T follicular helper cell (primary cell): ENCODE data around the gene RNF128.
"Not testable (repeated sequence)": the region's sequence is repeated elsewhere in the genome, so short reads cannot be mapped to it uniquely, and the experiment has no call there.

Experiments used
- DNase-seq: peaks from one replicate; pipeline ENCODE4 v3.0.0-alpha.2; 2020; ENCODE audit warnings: low read depth

Gene RNF128

DNA sequence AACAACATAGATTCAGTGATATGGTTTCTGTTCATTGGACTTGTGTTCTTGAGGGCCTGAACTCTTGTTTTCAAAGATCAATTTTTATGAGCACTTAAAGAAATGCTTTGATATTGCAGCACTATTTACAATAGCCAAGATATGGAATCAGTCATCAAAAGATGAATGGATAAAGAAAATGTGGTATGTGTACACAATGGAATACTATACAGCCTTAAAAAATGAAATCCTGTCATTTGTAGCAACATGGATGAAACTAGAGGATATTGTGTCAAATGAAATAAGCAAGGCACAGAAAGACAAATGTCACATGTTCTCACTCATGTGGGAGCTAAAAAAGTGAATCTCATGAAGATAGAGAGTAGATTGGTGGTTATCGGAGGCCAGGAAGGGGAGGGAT, 21.9 kb downstream of the RNF128 start:
- DNase-seq, result no peak

DNA sequence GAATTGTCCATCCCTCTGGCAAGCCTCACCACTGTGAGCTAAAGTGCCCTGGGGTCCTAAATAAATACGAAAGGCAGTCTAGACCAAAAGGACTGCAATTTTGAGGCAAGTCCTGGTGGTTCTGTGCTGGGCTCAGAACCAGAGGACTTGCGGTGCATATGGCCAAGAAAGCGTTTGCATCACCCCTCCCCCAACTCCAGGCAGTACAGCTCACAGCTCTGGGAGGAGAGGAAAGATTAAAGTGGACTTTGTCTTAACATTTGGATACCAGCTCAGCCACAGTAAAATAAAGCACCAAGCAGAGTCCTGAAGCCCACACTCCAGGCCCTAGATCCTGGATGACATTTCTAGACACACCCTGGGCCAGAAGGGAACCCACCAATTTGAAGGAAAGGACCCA, 24.9 kb downstream of the RNF128 start:
- DNase-seq, result no peak

DNA sequence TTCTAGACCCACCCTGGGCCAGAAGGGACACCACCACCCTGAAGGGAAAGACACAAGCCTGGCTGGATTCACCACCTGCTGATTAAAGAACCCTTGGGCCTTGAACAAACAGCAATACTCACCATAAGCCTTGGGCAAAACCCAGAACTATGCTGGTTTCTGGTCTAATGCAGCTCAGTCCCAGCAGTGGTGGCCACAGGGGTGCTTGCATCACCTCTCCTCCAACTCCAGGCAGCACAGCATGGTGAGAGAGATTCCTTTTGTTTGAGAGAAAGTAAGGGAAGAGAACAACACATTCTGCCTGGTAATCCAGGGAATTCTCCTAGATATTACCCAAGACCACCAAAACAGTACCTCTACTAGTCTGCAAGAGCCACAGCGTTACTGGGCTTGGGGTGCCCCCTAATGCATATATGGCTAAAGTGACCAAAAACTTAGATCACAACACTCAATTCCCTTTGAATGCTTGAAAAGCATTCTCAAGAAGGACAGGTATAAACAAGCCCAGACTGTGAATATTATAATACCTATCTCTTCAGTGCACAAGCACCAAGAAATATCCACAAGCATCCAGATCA, 25.7 kb downstream of the RNF128 start:
- no peak for DNase-seq

DNA sequence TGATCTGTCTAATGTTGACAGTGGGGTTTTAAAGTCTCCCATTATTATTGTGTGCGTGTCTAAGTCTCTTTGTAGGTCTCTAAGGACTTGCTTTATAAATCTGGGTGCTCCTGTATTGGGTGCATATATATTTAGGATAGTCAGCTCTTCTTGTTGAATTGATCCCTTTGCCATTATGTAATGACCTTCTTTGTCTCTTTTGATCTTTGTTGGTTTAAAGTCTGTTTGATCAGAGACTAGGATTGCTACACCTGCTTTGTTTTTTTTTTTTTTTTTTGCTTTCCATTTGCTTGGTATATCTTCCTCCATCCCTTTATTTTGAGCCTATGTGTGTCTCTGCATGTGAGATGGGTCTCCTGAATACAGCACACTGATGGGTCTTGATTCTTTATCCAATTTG, 42.8 kb downstream of the RNF128 start:
- not testable (repeated sequence) for DNase-seq

DNA sequence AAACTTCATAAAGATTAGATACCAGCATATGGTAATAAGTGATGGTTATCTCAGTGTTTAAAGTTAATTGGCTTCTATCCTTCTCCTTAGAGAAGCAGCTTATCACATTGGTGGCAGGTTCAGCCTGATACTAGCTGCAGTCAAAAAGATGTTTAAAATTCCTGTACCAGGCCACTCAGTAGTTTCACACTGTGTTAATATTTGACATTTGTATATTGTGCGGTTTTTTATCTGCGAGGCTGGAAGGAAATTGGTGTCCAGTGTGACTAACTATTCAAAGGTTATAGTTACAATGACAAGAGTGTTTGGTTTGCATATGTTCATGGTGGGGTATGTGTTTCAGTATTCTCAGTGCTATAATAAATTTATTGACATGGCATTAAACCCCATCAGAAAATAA, 48.5 kb downstream of the RNF128 start:
- no peak for DNase-seq

DNA sequence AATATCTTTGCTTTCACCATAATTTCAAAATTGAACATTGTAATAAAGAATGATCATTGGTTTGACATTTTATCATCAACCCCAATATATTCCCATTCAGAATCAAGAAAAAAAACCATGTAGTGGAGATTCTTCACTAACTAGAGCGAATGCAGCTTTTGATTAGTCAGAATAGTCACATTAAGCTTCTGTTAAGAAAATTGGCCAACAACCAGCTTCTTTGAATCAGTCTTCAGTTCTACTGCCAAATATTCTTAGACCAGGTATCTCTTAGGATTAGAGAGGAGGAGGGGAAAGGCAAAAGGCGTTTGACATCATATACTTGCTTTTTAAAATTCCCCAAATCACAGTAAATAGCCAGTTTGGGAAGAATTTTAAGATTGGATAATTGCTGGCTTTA, 53.8 kb downstream of the RNF128 start:
- DNase-seq, result no peak

DNA sequence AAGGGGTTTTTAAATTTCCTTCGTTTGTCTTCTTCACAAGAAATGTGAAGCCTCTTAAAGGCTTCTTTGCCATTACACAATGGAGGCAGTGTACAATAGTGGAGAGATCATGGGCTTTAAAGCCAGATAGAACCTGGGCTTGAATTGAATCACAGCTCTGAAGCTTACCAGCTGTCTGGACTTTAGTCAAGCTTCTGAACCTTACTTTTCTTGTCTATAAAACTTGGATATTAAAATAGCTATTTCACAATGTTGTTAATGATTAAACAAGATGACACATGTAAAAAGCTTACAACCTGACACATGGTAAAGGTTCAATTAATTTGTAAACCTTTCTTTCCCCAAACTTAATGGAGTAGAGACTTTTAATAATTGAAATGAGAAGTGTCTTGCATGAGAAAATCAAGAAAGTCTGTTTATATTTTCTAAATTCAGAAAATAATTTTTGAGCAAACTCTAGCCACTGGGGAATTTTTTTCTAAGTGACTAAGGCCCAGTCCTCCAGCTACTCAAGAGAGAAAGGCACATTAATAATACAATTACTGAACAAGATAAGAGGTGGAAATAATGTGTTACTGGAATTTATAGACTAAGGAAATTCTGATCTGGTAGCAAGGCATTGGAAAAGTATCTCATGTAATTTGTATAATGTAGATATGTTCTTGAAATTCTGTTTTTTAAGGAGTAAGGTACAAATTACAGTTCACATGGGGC, 54.3 kb downstream of the RNF128 start:
- no peak for DNase-seq

DNA sequence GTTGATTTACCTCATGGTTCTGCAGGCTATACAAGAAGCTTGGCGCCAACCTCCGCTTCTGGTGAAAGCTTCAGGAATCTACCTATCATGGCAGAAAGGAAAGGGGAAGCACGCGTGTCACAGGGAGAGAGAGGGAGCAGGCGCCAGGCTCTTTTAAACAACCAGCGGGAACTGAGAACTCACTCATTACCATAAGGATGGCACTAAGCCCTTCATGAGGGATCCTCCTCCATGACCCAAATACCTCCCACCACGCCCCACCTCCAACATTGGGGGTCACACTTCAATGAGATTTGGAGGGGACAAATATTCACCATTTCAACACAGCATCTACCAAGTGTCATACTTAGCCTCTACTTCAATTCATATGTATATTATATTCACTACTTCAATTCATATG, 57.2 kb downstream of the RNF128 start:
- DNase-seq, result no peak

DNA sequence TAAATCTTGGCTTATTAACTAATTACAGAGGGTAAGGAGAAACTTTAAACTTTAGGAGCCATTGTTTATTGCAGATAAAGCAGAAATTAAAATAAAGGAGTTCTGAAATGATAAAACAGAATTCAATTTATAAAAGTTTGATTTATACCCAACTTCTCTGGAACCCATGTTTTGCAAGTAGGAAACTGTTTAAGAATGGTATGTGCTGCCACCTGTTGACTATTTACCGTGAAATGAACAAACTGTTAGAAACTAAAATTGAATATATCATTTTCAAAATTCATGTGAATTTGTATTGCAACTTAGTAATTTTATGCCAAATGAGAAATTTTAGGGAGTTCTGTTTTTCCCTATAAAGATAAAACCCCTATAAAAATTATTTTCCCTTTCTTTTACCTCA, 65.0 kb downstream of the RNF128 start:
- no peak for DNase-seq

DNA sequence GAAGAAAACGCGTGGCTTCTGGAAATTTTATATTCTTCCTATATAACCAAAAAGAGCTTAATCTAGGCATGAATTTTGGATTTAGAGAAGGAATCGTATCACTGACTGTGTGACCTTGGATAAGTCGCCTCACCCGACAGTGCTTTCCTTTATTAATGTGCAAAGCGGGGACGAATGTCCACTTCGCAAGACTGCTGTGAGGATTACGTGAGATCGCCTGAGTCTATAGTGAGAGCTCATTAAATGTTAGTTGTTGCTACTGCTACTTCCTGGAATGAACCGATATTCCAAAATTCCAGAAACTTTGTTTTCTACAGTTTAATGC, 75.5 kb downstream of the RNF128 start:
- DNase-seq, result no peak

DNA sequence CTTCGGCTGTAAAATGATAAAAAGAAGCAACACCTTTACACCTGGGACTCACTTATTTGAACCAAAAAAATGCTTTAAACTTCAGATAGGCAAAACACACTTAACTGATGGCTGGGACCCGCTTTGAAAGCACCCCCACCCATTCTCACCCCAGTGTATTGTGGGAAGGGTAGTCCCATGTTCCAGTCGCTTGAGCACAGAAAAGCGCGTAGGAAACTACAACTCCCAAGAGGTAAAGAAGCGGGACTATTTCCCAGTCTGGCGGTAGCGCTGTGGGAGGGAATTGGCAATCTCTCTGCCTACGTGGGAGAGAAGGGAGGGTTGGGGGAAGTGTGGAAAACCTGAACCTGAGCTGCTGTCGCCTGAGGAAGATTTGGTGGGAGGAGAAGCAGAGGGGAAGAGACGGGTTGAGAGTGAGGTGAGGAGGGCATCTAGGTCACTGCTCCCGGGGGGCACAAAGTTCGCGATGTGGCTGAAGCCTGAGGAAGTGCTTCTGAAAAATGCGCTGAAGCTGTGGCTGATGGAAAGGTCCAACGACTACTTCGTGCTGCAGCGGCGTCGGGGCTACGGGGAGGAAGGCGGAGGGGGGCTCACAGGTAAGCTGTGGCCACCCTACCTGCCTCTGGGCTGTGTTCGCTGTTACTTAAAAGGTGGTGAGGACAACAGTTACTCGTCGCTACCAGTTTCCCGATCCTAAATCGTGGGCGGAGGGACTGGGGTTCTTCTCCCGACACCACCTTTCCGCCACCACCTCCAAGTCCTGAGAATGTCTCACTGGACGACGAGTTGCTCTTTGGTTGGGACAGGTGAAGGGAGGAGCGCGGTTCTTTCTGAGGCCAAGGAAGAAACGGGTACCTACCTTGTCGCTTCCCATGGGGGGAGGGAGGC, 76.1 kb downstream of the RNF128 start, which contains the start of gene TBC1D8B:
Gene TBC1D8B (plus strand): TSS at position 286 of the 888 bp plus-strand sequence. CDS start 181 bp downstream, at position 467.
- peak; percentile 16 for DNase-seq

DNA sequence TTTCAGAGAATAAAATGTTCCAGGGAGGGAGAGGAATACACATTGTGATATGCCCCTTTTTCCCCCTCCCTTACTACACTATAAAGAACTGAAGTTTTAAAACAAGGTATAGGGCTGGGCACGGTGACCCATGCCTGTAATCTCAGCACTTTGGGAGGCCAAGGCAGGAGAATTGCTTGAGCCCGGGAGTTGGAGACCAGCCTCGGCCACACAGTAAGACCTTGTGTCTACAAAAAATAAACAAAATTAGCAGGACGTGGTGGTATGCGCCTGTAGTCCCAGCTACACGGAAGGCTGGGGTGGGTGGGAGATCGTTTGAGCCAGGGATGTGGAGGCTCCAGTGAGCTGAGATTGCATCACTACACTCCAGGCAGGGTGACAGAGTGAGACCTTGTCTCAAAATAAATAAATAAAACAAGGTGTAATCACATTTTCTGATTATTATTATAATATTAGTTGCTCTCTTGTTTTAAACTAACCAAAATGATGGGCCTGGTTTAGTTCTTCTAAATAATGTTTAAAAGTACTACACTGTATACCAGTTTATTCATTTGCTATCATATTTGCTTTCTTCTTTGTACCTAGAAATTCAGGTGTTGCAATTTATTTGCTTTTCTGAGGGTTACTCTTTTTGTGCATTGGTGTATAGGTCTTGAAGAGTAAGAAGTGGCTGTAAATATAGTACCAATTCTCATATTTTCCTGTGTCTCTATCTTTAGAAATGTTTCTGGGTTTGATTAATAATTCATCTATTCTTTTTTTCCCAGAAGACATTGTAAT, 84.8 kb downstream of the RNF128 start:
- no peak for DNase-seq

DNA sequence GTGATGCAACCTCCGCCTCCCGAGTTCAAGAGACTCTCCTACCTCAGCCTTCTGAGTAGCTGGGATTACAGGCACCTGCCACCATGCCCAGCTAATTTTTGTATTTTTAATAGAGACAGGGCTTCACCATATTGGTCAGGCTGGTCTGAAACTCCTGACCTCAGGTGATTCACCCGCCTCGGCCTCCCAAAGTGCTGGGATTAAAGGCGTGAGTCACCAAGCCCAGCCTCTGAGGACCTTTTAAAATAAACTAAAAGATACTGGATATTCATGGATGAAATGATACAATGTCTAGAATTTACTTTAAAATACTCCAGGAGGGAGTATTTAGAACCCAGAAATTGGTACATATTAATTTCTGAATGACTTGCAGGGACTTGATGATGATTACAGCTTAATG, 86.4 kb downstream of the RNF128 start:
- DNase-seq, result not testable (repeated sequence)

DNA sequence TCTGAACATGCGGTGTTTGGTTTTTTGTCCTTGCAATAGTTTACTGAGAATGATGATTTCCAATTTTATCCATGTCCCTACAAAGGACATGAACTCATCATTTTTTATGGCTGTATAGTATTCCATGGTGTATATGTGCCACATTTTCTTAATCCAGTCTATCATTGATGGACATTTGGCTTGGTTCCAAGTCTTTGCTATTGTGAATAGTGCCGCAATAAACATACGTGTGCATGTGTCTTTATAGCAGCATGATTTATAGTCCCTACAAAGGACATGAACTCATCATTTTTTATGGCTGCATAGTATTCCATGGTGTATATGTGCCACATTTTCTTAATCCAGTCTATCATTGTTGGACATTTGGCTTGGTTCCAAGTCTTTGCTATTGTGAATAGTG, 87.6 kb downstream of the RNF128 start:
- not testable (repeated sequence) for DNase-seq
